K562 (cell line): ENCODE results near the gene CERCAM. TPM values are rescaled to one million over a fixed set of nuclear protein-coding genes. Genes with fewer than 3 reads are reported as not detected.

ENCODE experiments used
- ARID2 ChIP-seq: fragments of 450-650 bp; IDR thresholded peaks from 2 replicates; pipeline ENCODE4 v1.6.1; 2017; ENCODE audit warnings: antibody characterized with exemption, mild to moderate bottlenecking
- ATF3 ChIP-seq, 2 experiments: fragments of 450-650 bp in 1 of 2; sonication (generic) in 1 of 2; formaldehyde crosslinking in 1 of 2; IDR thresholded peaks in 1 of 2; conservative IDR thresholded peaks in 1 of 2; 2 replicates each; pipeline versions ENCODE4 v1.6.1 to v1.8.1; 2016 to 2023; ENCODE audit warnings: mild to moderate bottlenecking in 2 of 2, moderate library complexity in 2 of 2, inconsistent platforms in 1 of 2, missing genetic modification reagents in 1 of 2
- BRD9 ChIP-seq: fragments of 450-650 bp; IDR thresholded peaks from 2 replicates; pipeline ENCODE4 v1.6.1; 2018; ENCODE audit warnings: low read depth; ENCODE audit not compliant: partially characterized antibody
- CEBPG ChIP-seq, 3 experiments: fragments of 200-800 bp in 1 of 3; sonication (Bioruptor generic) in 1 of 3; sonication (generic) in 1 of 3; formaldehyde crosslinking in 1 of 3; IDR thresholded peaks in 2 of 3; conservative IDR thresholded peaks in 1 of 3; 2 replicates each; pipeline versions ENCODE4 v1.6.1 to v1.8.0; 2016 to 2022; ENCODE audit warnings: missing compliant biosample characterization in 2 of 3, missing genetic modification characterization in 2 of 3, mild to moderate bottlenecking in 1 of 3, missing genetic modification reagents in 1 of 3
- CHCHD3 ChIP-seq: fragments of 250-450 bp; sonication (Bioruptor Pico); IDR thresholded peaks from 2 replicates; pipeline ENCODE4 v2.1.2; 2022; ENCODE audit warnings: mild to moderate bottlenecking
- DMBX1 ChIP-seq: fragments of 250-450 bp; sonication (Bioruptor Pico); IDR thresholded peaks from 2 replicates; pipeline ENCODE4 v1.8.0; 2022; ENCODE audit warnings: inconsistent platforms, mild to moderate bottlenecking, moderate library complexity, borderline replicate concordance
- ETS2 ChIP-seq: IDR thresholded peaks from 2 replicates; pipeline ENCODE4 v1.6.1; 2016; ENCODE audit warnings: borderline replicate concordance, missing genetic modification characterization, mild to moderate bottlenecking, moderate library complexity, missing compliant biosample characterization; ENCODE audit not compliant: poor library complexity, severe bottlenecking
- GABPB1 ChIP-seq: sonication (generic); formaldehyde crosslinking; IDR thresholded peaks from 2 replicates; pipeline ENCODE4 v1.8.0; 2022; ENCODE audit warnings: mild to moderate bottlenecking, missing genetic modification reagents
- HNRNPUL1 ChIP-seq: fragments of 200-400 bp; formaldehyde crosslinking; IDR thresholded peaks from 2 replicates; pipeline ENCODE4 v1.6.1; 2017; ENCODE audit warnings: low read length
- HOXB6 ChIP-seq: fragments of 250-450 bp; sonication (Bioruptor Pico); IDR thresholded peaks from 2 replicates; pipeline ENCODE4 v1.5.1; 2022; ENCODE audit warnings: mild to moderate bottlenecking, borderline replicate concordance
- ILF3 ChIP-seq: fragments of 450-650 bp; IDR thresholded peaks from 2 replicates; pipeline ENCODE4 v1.6.1; 2018; ENCODE audit warnings: antibody characterized with exemption, mild to moderate bottlenecking, moderate library complexity, borderline replicate concordance
- ILK ChIP-seq: fragments of 450-650 bp; IDR thresholded peaks from 2 replicates; pipeline ENCODE4 v1.6.1; 2016; ENCODE audit warnings: missing genetic modification characterization, low read depth, mild to moderate bottlenecking, missing compliant biosample characterization, moderate library complexity, borderline replicate concordance
- MAZ ChIP-seq, 2 experiments: fragments of 450-650 bp in 1 of 2; sonication (generic) in 1 of 2; formaldehyde crosslinking; IDR thresholded peaks in 1 of 2; conservative IDR thresholded peaks in 1 of 2; 2 replicates each; pipeline versions ENCODE4 v1.4.0 to v1.5.0; 2020; ENCODE audit warnings: mild to moderate bottlenecking in 1 of 2, missing genetic modification reagents in 1 of 2
- MBD1 ChIP-seq: fragments of 250-450 bp; sonication (Bioruptor Pico); IDR thresholded peaks from 2 replicates; pipeline ENCODE4 v1.8.0; 2022; ENCODE audit warnings: inconsistent platforms
- PHB2 ChIP-seq: fragments of 450-650 bp; IDR thresholded peaks from 2 replicates; pipeline ENCODE4 v1.6.1; 2017; ENCODE audit warnings: low read depth
- POLR2G ChIP-seq: fragments of 200-400 bp; formaldehyde crosslinking; IDR thresholded peaks from 2 replicates; pipeline ENCODE4 v1.6.1; 2017; ENCODE audit warnings: low read depth, mild to moderate bottlenecking, antibody characterized with exemption, low read length, moderate library complexity
- POLR3A ChIP-seq: IDR thresholded peaks from 2 replicates; pipeline ENCODE4 v1.6.1; 2011; ENCODE audit warnings: borderline replicate concordance, mild to moderate bottlenecking, moderate library complexity; ENCODE audit not compliant: insufficient read length, insufficient read depth; ENCODE audit errors: extremely low read depth
- SAFB ChIP-seq: fragments of 200-400 bp; formaldehyde crosslinking; IDR thresholded peaks from 2 replicates; pipeline ENCODE4 v1.6.1; 2017; ENCODE audit warnings: low read depth, low read length, borderline replicate concordance
- SMAD1 ChIP-seq: fragments of 150-350 bp; IDR thresholded peaks from 2 replicates; pipeline ENCODE4 v1.6.1; 2014; ENCODE audit warnings: low read length, low read depth; ENCODE audit not compliant: partially characterized antibody
- SREBF2 ChIP-seq: sonication (generic); formaldehyde crosslinking; IDR thresholded peaks from 2 replicates; pipeline ENCODE4 v1.4.0; 2020; ENCODE audit warnings: mild to moderate bottlenecking, missing genetic modification reagents
- TFAP4 ChIP-seq: sonication (generic); formaldehyde crosslinking; IDR thresholded peaks from 2 replicates; pipeline ENCODE4 v1.8.0; 2022; ENCODE audit warnings: missing genetic modification reagents, mild to moderate bottlenecking, moderate library complexity, borderline replicate concordance
- ZKSCAN8 ChIP-seq: fragments of 200-800 bp; sonication (Bioruptor generic); IDR thresholded peaks from 2 replicates; pipeline ENCODE4 v1.6.1; 2016; ENCODE audit warnings: missing genetic modification characterization, missing compliant biosample characterization
- ZNF384 ChIP-seq: IDR thresholded peaks from 2 replicates; pipeline ENCODE4 v1.6.1; 2012; ENCODE audit warnings: low read depth, low read length, improper control_type of control experiment
- ZSCAN29 ChIP-seq: fragments of 450-650 bp; IDR thresholded peaks from 2 replicates; pipeline ENCODE4 v1.6.1; 2017
- polyA plus RNA-seq, 8 experiments: library from polyadenylated mRNA; depleted of rRNA in 4 of 8; stranded (reverse) in 5 of 8; unstranded in 3 of 8; fragments of >200 nt; fragmentation: Nextera tagmentation in 2 of 8; fragmentation: Illumina TruSeq in 1 of 8; extraction: Ambion mirVana in 2 of 8; extraction: Trizol in 1 of 8; gene quantifications; 2 replicates each; pipeline versions ENCODE4 v1.2.1 to v1.2.3, GENCODE V29; 2011 to 2014; ENCODE audit warnings: inconsistent platforms in 1 of 8, missing spikeins in 1 of 8
- total RNA-seq, 7 experiments: library from RNA; depleted of rRNA in 6 of 7; stranded (reverse); fragments of >200 nt in 6 of 7; fragmentation: Illumina TruSeq in 2 of 7; extraction: Trizol in 2 of 7; gene quantifications; 2 replicates each; pipeline versions ENCODE4 v1.2.1 to v1.2.3, GENCODE V29; 2011 to 2021; ENCODE audit warnings: low replicate concordance in 1 of 7

The CERCAM gene
- total and polyA plus RNA-seq, 9 of the 15 experiments (the other 6 are each of a cell fraction or from before 2014, with no cell fraction given), result 0.75 to 24.0 (median 18.0) TPM

- no peak for TF ChIP-seq ILF3
- peak; percentile 61; the same call in 1 of the 2 replicates for TF ChIP-seq GABPB1 (CRISPR knock-in tag)
- TF ChIP-seq ZNF384, result 0 out of 2 replicates have a peak, but pooled peaks have one; percentile 28
- no peak for TF ChIP-seq ILK (tag)
- 0 out of 2 replicates have a peak, but pooled peaks have one; percentile 44 for TF ChIP-seq ARID2
- TF ChIP-seq POLR2G, result peak; percentile 48
- TF ChIP-seq DMBX1 (CRISPR knock-in tag), result no peak
- no peak for TF ChIP-seq BRD9
- TF ChIP-seq ETS2 (tag), result no peak
- no peak for TF ChIP-seq CHCHD3
- no peak for TF ChIP-seq SREBF2 (CRISPR knock-in tag)
- peak; percentile 43 to 89; a peak in 2 of 4 replicates for TF ChIP-seq MAZ (CRISPR knock-in tag; conservative IDR thresholded peaks at IDR 0.05 in 1 of 2, IDR thresholded peaks at IDR 0.05 in 1 of 2)
- TF ChIP-seq PHB2, result no peak
- no peak for TF ChIP-seq POLR3A
- no peak for TF ChIP-seq SAFB
- no peak for TF ChIP-seq ATF3 (IDR thresholded peaks at IDR 0.05)
- no peak for TF ChIP-seq ATF3 (CRISPR knock-in tag; conservative IDR thresholded peaks at IDR 0.05)
- no peak for TF ChIP-seq ZSCAN29
- no peak for TF ChIP-seq SMAD1
- TF ChIP-seq HOXB6 (CRISPR knock-in tag), result no peak
- no peak for TF ChIP-seq ZKSCAN8
- TF ChIP-seq CEBPG (CRISPR knock-in tag; IDR thresholded peaks at IDR 0.05), result 0 out of 2 replicates have a peak, but pooled peaks have one; percentile 18
- no peak for TF ChIP-seq CEBPG (tag; conservative IDR thresholded peaks at IDR 0.05 in 1 of 2, IDR thresholded peaks at IDR 0.05 in 1 of 2)
- no peak for TF ChIP-seq HNRNPUL1
- peak; percentile 68; the same call in 1 of the 2 replicates for TF ChIP-seq TFAP4
- no peak for TF ChIP-seq MBD1 (CRISPR knock-in tag)
These were observed 17.9 kb downstream of the CERCAM start (continued) for GRCh38 chr9:128438343-128439109.
